IMR-90 (cell line): ENCODE measurements around the gene ZNF598. TPM values are rescaled to one million over a fixed set of nuclear protein-coding genes. Genes with fewer than 3 reads are reported as not detected.

Experiments
- ATAC-seq: fragments of 200-7000 bp; cut with Tn5 transposase; 2 replicates; pipeline ENCODE4 v1.9.1; 2020; ENCODE audit warnings: low read depth, mild to moderate bottlenecking, moderate library complexity
- BruUV-seq: library from RNA; stranded (reverse); fragments of 400-500 nt; replicated peaks from 2 replicates; lab custom pipeline; 2021; lab: Mats Ljungman, UMichigan
- CTCF ChIA-PET: fragments of 300-600 bp; formaldehyde crosslinking; extraction: SDS; loops from one replicate; lab custom pipeline; 2021; ENCODE audit warnings: antibody characterized with exemption; lab: Yijun Ruan, JAX
- POLR2A ChIA-PET: fragments of 300-600 bp; sonication (Branson Sonifier 250); formaldehyde crosslinking; loops from one replicate; lab custom pipeline; 2022; ENCODE audit warnings: antibody characterized with exemption; ENCODE audit not compliant: unreplicated experiment; lab: Charles Lee
- DNase-seq: peaks from one replicate; pipeline ENCODE4 v3.0.0; 2013
- H2AFZ ChIP-seq: replicated peaks from 2 replicates; pipeline ENCODE3; 2013; ENCODE audit warnings: low read length, mild to moderate bottlenecking; ENCODE audit not compliant: poor library complexity
- H2AK5ac ChIP-seq: 2 replicates; pipeline ENCODE4 v1.6.1; 2013; ENCODE audit warnings: low read depth, low read length, inconsistent platforms
- H2AK9ac ChIP-seq: replicated peaks from 2 replicates; pipeline ENCODE3; 2013; ENCODE audit warnings: mild to moderate bottlenecking, low read depth, low read length, moderate library complexity; ENCODE audit not compliant: poor library complexity
- H2BK120ac ChIP-seq: 2 replicates; pipeline ENCODE4 v1.6.1; 2013; ENCODE audit warnings: low read depth, low read length, inconsistent platforms
- H2BK15ac ChIP-seq: 3 replicates; pipeline ENCODE4 v1.6.1; 2013; ENCODE audit warnings: low read depth, low read length, inconsistent platforms
- H2BK20ac ChIP-seq: 2 replicates; pipeline ENCODE4 v1.6.1; 2013; ENCODE audit warnings: low read depth, mild to moderate bottlenecking, inconsistent platforms, low read length, moderate library complexity
- H2BK5ac ChIP-seq: 2 replicates; pipeline ENCODE4 v1.6.1; 2013; ENCODE audit warnings: mild to moderate bottlenecking, low read depth, low read length, inconsistent platforms; ENCODE audit not compliant: poor library complexity, severe bottlenecking
- H3K14ac ChIP-seq: replicated peaks from 2 replicates; pipeline ENCODE4 v1.6.1; 2013; ENCODE audit warnings: low read depth, low read length, inconsistent platforms
- H3K18ac ChIP-seq: 2 replicates; pipeline ENCODE4 v1.6.1; 2013; ENCODE audit warnings: low read depth, low read length, control low read depth
- H3K23ac ChIP-seq: 2 replicates; pipeline ENCODE4 v1.6.1; 2013; ENCODE audit warnings: low read depth, low read length, inconsistent platforms
- H3K27ac ChIP-seq: 2 replicates; pipeline ENCODE4 v1.5.1; 2013; ENCODE audit warnings: mild to moderate bottlenecking, control low read depth, low read length; ENCODE audit not compliant: insufficient read depth
- H3K27me3 ChIP-seq: 2 replicates; pipeline ENCODE4 v1.6.1; 2013; ENCODE audit warnings: low read length; ENCODE audit not compliant: control insufficient read depth, insufficient read depth
- H3K36me3 ChIP-seq: 2 replicates; pipeline ENCODE4 v1.6.1; 2013; ENCODE audit warnings: low read length, mixed read lengths; ENCODE audit not compliant: control insufficient read depth, insufficient read depth
- H3K4ac ChIP-seq: 2 replicates; pipeline ENCODE4 v1.6.1; 2013; ENCODE audit warnings: low read depth, low read length, inconsistent platforms
- H3K4me1 ChIP-seq: 2 replicates; pipeline ENCODE4 v1.6.1; 2013; ENCODE audit warnings: low read length, mixed read lengths; ENCODE audit not compliant: control insufficient read depth, insufficient read depth
- H3K4me2 ChIP-seq: 2 replicates; pipeline ENCODE4 v1.6.1; 2013; ENCODE audit warnings: low read depth, mild to moderate bottlenecking, control low read depth, low read length, moderate library complexity
- H3K4me3 ChIP-seq: 2 replicates; pipeline ENCODE4 v1.5.1; 2013; ENCODE audit warnings: low read depth, mild to moderate bottlenecking, control low read depth, low read length, moderate library complexity; ENCODE audit not compliant: insufficient read depth
- H3K56ac ChIP-seq: 2 replicates; pipeline ENCODE4 v1.6.1; 2013; ENCODE audit warnings: low read length, inconsistent platforms; ENCODE audit not compliant: insufficient read depth; ENCODE audit errors: extremely low read depth
- H3K79me1 ChIP-seq, 2 experiments: 2 replicates each; pipeline ENCODE4 v1.6.1; 2013; ENCODE audit warnings: low read length in 2 of 2, inconsistent platforms in 1 of 2, low read depth in 1 of 2
- H3K9ac ChIP-seq: 2 replicates; pipeline ENCODE4 v1.6.1; 2013; ENCODE audit warnings: low read depth, low read length, control low read depth
- H3K9me1 ChIP-seq: 2 replicates; pipeline ENCODE4 v1.6.1; 2013; ENCODE audit warnings: low read length, inconsistent platforms; ENCODE audit not compliant: insufficient read depth
- H3K9me3 ChIP-seq: 2 replicates; pipeline ENCODE4 v1.6.1; 2013; ENCODE audit warnings: low read length; ENCODE audit not compliant: control insufficient read depth, insufficient read depth
- H4K20me1 ChIP-seq: 2 replicates; pipeline ENCODE4 v1.6.1; 2013; ENCODE audit warnings: low read length, inconsistent platforms; ENCODE audit not compliant: insufficient read depth
- H4K5ac ChIP-seq: 2 replicates; pipeline ENCODE4 v1.6.1; 2013; ENCODE audit warnings: mild to moderate bottlenecking, low read depth, low read length, control low read depth
- H4K8ac ChIP-seq, 2 experiments: 2 replicates each; pipeline ENCODE4 v1.6.1; 2013; ENCODE audit warnings: low read depth in 2 of 2, low read length in 2 of 2, control low read depth in 1 of 2, inconsistent platforms in 1 of 2
- H4K91ac ChIP-seq: 2 replicates; pipeline ENCODE4 v1.6.1; 2013; ENCODE audit warnings: low read depth, low read length, inconsistent platforms; ENCODE audit not compliant: insufficient read depth
- BHLHE40 ChIP-seq: fragments of 150-350 bp; IDR thresholded peaks from 2 replicates; pipeline ENCODE4 v1.6.1; 2016; ENCODE audit warnings: mild to moderate bottlenecking, low read depth, low read length
- CEBPB ChIP-seq: IDR thresholded peaks from 2 replicates; pipeline ENCODE4 v1.6.1; 2012; ENCODE audit warnings: low read depth, low read length, improper control_type of control experiment
- ELK1 ChIP-seq: fragments of 150-350 bp; IDR thresholded peaks from 2 replicates; pipeline ENCODE4 v1.6.1; 2016; ENCODE audit warnings: low read depth, mild to moderate bottlenecking, low read length, moderate library complexity, borderline replicate concordance
- FOS ChIP-seq: fragments of 150-350 bp; IDR thresholded peaks from 2 replicates; pipeline ENCODE4 v1.6.1; 2016; ENCODE audit warnings: low read depth, low read length
- MAFK ChIP-seq: IDR thresholded peaks from 2 replicates; pipeline ENCODE4 v1.6.1; 2012; ENCODE audit warnings: low read depth, low read length, improper control_type of control experiment
- MAZ ChIP-seq: IDR thresholded peaks from 2 replicates; pipeline ENCODE4 v1.6.1; 2012; ENCODE audit warnings: low read depth, mild to moderate bottlenecking, low read length, improper control_type of control experiment, moderate library complexity, borderline replicate concordance
- MXI1 ChIP-seq: IDR thresholded peaks from 2 replicates; pipeline ENCODE4 v1.6.1; 2012; ENCODE audit warnings: low read depth, mild to moderate bottlenecking, low read length, moderate library complexity, borderline replicate concordance
- NFE2L2 ChIP-seq: fragments of 150-350 bp; IDR thresholded peaks from 2 replicates; pipeline ENCODE4 v1.6.1; 2016; ENCODE audit warnings: low read depth, mild to moderate bottlenecking, low read length
- POLR2A ChIP-seq: IDR thresholded peaks from 2 replicates; pipeline ENCODE4 v1.6.1; 2012; ENCODE audit warnings: mild to moderate bottlenecking, low read depth, low read length
- RAD21 ChIP-seq: IDR thresholded peaks from 2 replicates; pipeline ENCODE4 v1.6.1; 2012; ENCODE audit warnings: low read length, improper control_type of control experiment
- SMC3 ChIP-seq: fragments of 150-350 bp; IDR thresholded peaks from 2 replicates; pipeline ENCODE4 v1.6.1; 2016; ENCODE audit warnings: low read depth, mild to moderate bottlenecking, antibody characterized with exemption, low read length, moderate library complexity
- WGBS, 2 experiments: methylation state at CpG; one replicate each; pipeline versions ENCODE4 v1.1.5 to v1.1.7; 2013; ENCODE audit warnings: missing lambda C conversion rate in 2 of 2; ENCODE audit not compliant: insufficient read length in 1 of 2; ENCODE audit errors: extremely low coverage in 2 of 2; 5-methylcytosine and 5-hydroxymethylcytosine counted together
- dilution Hi-C: fragments of 300-500 bp; cut with HindIII; formaldehyde crosslinking; loops from one replicate; pipeline ENCODE4 v1.14.3; 2018; ENCODE audit warnings: low sequenced_read_pairs; ENCODE audit not compliant: unreplicated experiment
- in situ Hi-C: fragments of 300-500 bp; cut with MboI; formaldehyde crosslinking; loops from 3 replicates; pipeline ENCODE4 v1.14.3; 2019; ENCODE audit warnings: low sequenced_read_pairs, inconsistent platforms, mixed read lengths
- intact Hi-C: fragments of 100-400 bp; cut with micrococcal nuclease; formaldehyde crosslinking; loops from 2 replicates; pipeline ENCODE4 v1.10.0; 2022
- polyA plus RNA-seq, 3 experiments: library from polyadenylated mRNA; depleted of rRNA; stranded (reverse); fragments of >200 nt; gene quantifications; 2 replicates each; pipeline ENCODE4 v1.2.3, GENCODE V29; 2012; ENCODE audit warnings: low replicate concordance in 1 of 3
- total RNA-seq: library from RNA; depleted of rRNA; stranded (reverse); fragments of >200 nt; gene quantifications from 2 replicates; pipeline ENCODE4 v1.2.3, GENCODE V29; 2012
- TF ChIP-seq, protein P1 (sequence below): fragments of 150-350 bp; IDR thresholded peaks from 2 replicates; pipeline ENCODE4 v1.6.1; 2017; ENCODE audit warnings: mild to moderate bottlenecking, antibody characterized with exemption, low read length, low read depth
- TF ChIP-seq, protein P2 (sequence below): conservative IDR thresholded peaks from 2 replicates; pipeline ENCODE4 v1.5.1; 2012; ENCODE audit warnings: mild to moderate bottlenecking, low read depth, low read length, improper control_type of control experiment

ZNF598 gene
- total and polyA plus RNA-seq, 2 of the 4 experiments (the other 2 are of a cell fraction) = 3.4 to 36.4 TPM

GRCh38 chr16:1977875-1978268, 31.7 kb downstream of the ZNF598 start:
- Histone ChIP-seq H3K27ac (no peak overlapping the region), H3K23ac (no peak overlapping the region), H3K14ac (no peak overlapping the region), H2AK9ac (no peak overlapping the region), H3K4ac (no peak overlapping the region), H2AK5ac (no peak overlapping the region), H4K5ac (no peak overlapping the region), H3K56ac (no peak overlapping the region), H4K8ac (no peak overlapping the region), H3K18ac (no peak overlapping the region), H3K36me3 (peaks cover 48% of the 10 kb centered on the region), H4K20me1 (no peaks in the 10 kb centered on the region; the same call in 1 of the 2 replicates), H2AFZ (no peak overlapping the region), H3K4me2 (no peak overlapping the region), H4K91ac (no peak overlapping the region), H3K9ac (no peak overlapping the region), H2BK5ac (no peak overlapping the region), H2BK120ac (no peak overlapping the region), H3K27me3 (peaks cover 29% of the 10 kb centered on the region; the same call in 1 of the 2 replicates), H3K9me3 (no peaks in the 10 kb centered on the region), H2BK15ac (no peak overlapping the region), H3K9me1 (no peaks in the 10 kb centered on the region), H3K4me3 (no peak overlapping the region), H2BK20ac (no peak overlapping the region), H3K4me1 (no peaks in the 10 kb centered on the region; the same call in 1 of the 2 replicates), H3K79me1 (peaks cover 0 to 13% of the 10 kb centered on the region in 2 experiments; a peak in 1 of 4 replicates)
- POLR2A ChIA-PET = no interaction called here
- ATAC-seq = no peak
- TF ChIP-seq MAFK = no peak
- no peak for TF ChIP-seq MXI1
- TF ChIP-seq BHLHE40 = no peak
- TF ChIP-seq CEBPB = no peak
- TF ChIP-seq RAD21 = no peak
- no peak for TF ChIP-seq SMC3
- TF ChIP-seq POLR2A = no peak
- TF ChIP-seq, protein P1, sequence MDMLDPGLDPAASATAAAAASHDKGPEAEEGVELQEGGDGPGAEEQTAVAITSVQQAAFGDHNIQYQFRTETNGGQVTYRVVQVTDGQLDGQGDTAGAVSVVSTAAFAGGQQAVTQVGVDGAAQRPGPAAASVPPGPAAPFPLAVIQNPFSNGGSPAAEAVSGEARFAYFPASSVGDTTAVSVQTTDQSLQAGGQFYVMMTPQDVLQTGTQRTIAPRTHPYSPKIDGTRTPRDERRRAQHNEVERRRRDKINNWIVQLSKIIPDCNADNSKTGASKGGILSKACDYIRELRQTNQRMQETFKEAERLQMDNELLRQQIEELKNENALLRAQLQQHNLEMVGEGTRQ = no peak
- TF ChIP-seq ELK1 = no peak
- TF ChIP-seq, protein P2, sequence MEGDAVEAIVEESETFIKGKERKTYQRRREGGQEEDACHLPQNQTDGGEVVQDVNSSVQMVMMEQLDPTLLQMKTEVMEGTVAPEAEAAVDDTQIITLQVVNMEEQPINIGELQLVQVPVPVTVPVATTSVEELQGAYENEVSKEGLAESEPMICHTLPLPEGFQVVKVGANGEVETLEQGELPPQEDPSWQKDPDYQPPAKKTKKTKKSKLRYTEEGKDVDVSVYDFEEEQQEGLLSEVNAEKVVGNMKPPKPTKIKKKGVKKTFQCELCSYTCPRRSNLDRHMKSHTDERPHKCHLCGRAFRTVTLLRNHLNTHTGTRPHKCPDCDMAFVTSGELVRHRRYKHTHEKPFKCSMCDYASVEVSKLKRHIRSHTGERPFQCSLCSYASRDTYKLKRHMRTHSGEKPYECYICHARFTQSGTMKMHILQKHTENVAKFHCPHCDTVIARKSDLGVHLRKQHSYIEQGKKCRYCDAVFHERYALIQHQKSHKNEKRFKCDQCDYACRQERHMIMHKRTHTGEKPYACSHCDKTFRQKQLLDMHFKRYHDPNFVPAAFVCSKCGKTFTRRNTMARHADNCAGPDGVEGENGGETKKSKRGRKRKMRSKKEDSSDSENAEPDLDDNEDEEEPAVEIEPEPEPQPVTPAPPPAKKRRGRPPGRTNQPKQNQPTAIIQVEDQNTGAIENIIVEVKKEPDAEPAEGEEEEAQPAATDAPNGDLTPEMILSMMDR = no peak
- TF ChIP-seq FOS = no peak
- TF ChIP-seq MAZ = no peak
- no peak for TF ChIP-seq NFE2L2
- intact Hi-C loops = no loop called here
- no peak for DNase-seq
- in situ Hi-C loops = no loop called here
- CTCF ChIA-PET = no interaction called here
- no TSS peak for BruUV-seq
- dilution Hi-C loops = no loop called here
- 91% methylated on average over 7 of the region's 18 CpGs; no CpG with 5 or more reads in 1 of the 2 experiments for WGBS, 2 experiments
